NCI-H2081 (cell line): ENCODE measurements around the gene DAB2IP.
"Not testable (repeated sequence)": the region's sequence is repeated elsewhere in the genome, so short reads cannot be mapped to it uniquely, and the experiment has no call there.

Source experiments
- DNase-seq, 2 experiments: peaks; one replicate each; lab custom pipeline; 2025; lab: John Stamatoyannopoulos, UW

The DAB2IP gene

GRCh38 chr9:121644040-121644439 is 7.4 kb upstream of the DAB2IP start:
- not testable (repeated sequence) for DNase-seq

- DNase-seq, result peak in 1 of 2 experiments; percentile 5
These were observed 6.4 kb upstream of the DAB2IP start for GRCh38 chr9:121645003-121645402.

GRCh38 chr9:121645853-121646807 is 5.3 kb upstream of the DAB2IP start:
- DNase-seq, result no peak

GRCh38 chr9:121646992-121647391 is 4.4 kb upstream of the DAB2IP start:
- no peak for DNase-seq

- no peak for DNase-seq
These were observed 3.3 kb upstream of the DAB2IP start for GRCh38 chr9:121648172-121648571.

GRCh38 chr9:121648799-121649198 is 2.6 kb upstream of the DAB2IP start:
- DNase-seq, result no peak

- no peak for DNase-seq
These were observed 1.8 kb upstream of the DAB2IP start for GRCh38 chr9:121649476-121650216.

- peak; percentile 26 to 55 for DNase-seq
These were observed 1.0 kb upstream of the DAB2IP start for GRCh38 chr9:121650217-121651007.

- no peak for DNase-seq
These were observed 483 bp upstream of the DAB2IP start for GRCh38 chr9:121651008-121651294.

- DNase-seq, result no peak
These were observed 795 bp downstream of the DAB2IP start for GRCh38 chr9:121652021-121652837.

GRCh38 chr9:121652838-121653231 is 1.4 kb downstream of the DAB2IP start:
- no peak for DNase-seq

- no peak for DNase-seq
These were observed 3.2 kb downstream of the DAB2IP start for GRCh38 chr9:121654499-121655140.

- DNase-seq, result no peak
These were observed 3.9 kb downstream of the DAB2IP start for GRCh38 chr9:121655231-121655755.

- no peak for DNase-seq
These were observed 5.6 kb downstream of the DAB2IP start for GRCh38 chr9:121656941-121657470.

GRCh38 chr9:121658166-121658565 is 6.7 kb downstream of the DAB2IP start:
- DNase-seq, result no peak

- DNase-seq, result no peak
These were observed 7.2 kb downstream of the DAB2IP start for GRCh38 chr9:121658591-121658990.

GRCh38 chr9:121660367-121660766 is 8.9 kb downstream of the DAB2IP start:
- no peak for DNase-seq

GRCh38 chr9:121660876-121661275 is 9.4 kb downstream of the DAB2IP start:
- DNase-seq, result no peak

- DNase-seq, result no peak
These were observed 9.9 kb downstream of the DAB2IP start for GRCh38 chr9:121661328-121661727.

GRCh38 chr9:121662359-121662758 is 10.9 kb downstream of the DAB2IP start:
- no peak for DNase-seq
